IMR-90 (cell line): ENCODE data around the gene CD19. TPM values are rescaled to one million over a fixed set of nuclear protein-coding genes. Genes with fewer than 3 reads are reported as not detected.
"Not testable (repeated sequence)": the region's sequence is repeated elsewhere in the genome, so short reads cannot be mapped to it uniquely, and the experiment has no call there.

Source experiments
- ATAC-seq: fragments of 200-7000 bp; cut with Tn5 transposase; 2 replicates; pipeline ENCODE4 v1.9.1; 2020; ENCODE audit warnings: low read depth, mild to moderate bottlenecking, moderate library complexity
- BruUV-seq: library from RNA; stranded (reverse); fragments of 400-500 nt; replicated peaks from 2 replicates; lab custom pipeline; 2021; lab: Mats Ljungman, UMichigan
- CTCF ChIA-PET: fragments of 300-600 bp; formaldehyde crosslinking; extraction: SDS; loops from one replicate; lab custom pipeline; 2021; ENCODE audit warnings: antibody characterized with exemption; lab: Yijun Ruan, JAX
- POLR2A ChIA-PET: fragments of 300-600 bp; sonication (Branson Sonifier 250); formaldehyde crosslinking; loops from one replicate; lab custom pipeline; 2022; ENCODE audit warnings: antibody characterized with exemption; ENCODE audit not compliant: unreplicated experiment; lab: Charles Lee
- DNase-seq: peaks from one replicate; pipeline ENCODE4 v3.0.0; 2013
- H2AFZ ChIP-seq: replicated peaks from 2 replicates; pipeline ENCODE3; 2013; ENCODE audit warnings: low read length, mild to moderate bottlenecking; ENCODE audit not compliant: poor library complexity
- H2AK5ac ChIP-seq: 2 replicates; pipeline ENCODE4 v1.6.1; 2013; ENCODE audit warnings: low read depth, low read length, inconsistent platforms
- H2AK9ac ChIP-seq: replicated peaks from 2 replicates; pipeline ENCODE3; 2013; ENCODE audit warnings: mild to moderate bottlenecking, low read depth, low read length, moderate library complexity; ENCODE audit not compliant: poor library complexity
- H2BK120ac ChIP-seq: 2 replicates; pipeline ENCODE4 v1.6.1; 2013; ENCODE audit warnings: low read depth, low read length, inconsistent platforms
- H2BK15ac ChIP-seq: 3 replicates; pipeline ENCODE4 v1.6.1; 2013; ENCODE audit warnings: low read depth, low read length, inconsistent platforms
- H2BK20ac ChIP-seq: 2 replicates; pipeline ENCODE4 v1.6.1; 2013; ENCODE audit warnings: low read depth, mild to moderate bottlenecking, inconsistent platforms, low read length, moderate library complexity
- H2BK5ac ChIP-seq: 2 replicates; pipeline ENCODE4 v1.6.1; 2013; ENCODE audit warnings: mild to moderate bottlenecking, low read depth, low read length, inconsistent platforms; ENCODE audit not compliant: poor library complexity, severe bottlenecking
- H3K14ac ChIP-seq: replicated peaks from 2 replicates; pipeline ENCODE4 v1.6.1; 2013; ENCODE audit warnings: low read depth, low read length, inconsistent platforms
- H3K18ac ChIP-seq: 2 replicates; pipeline ENCODE4 v1.6.1; 2013; ENCODE audit warnings: low read depth, low read length, control low read depth
- H3K23ac ChIP-seq: 2 replicates; pipeline ENCODE4 v1.6.1; 2013; ENCODE audit warnings: low read depth, low read length, inconsistent platforms
- H3K27ac ChIP-seq: 2 replicates; pipeline ENCODE4 v1.5.1; 2013; ENCODE audit warnings: mild to moderate bottlenecking, control low read depth, low read length; ENCODE audit not compliant: insufficient read depth
- H3K27me3 ChIP-seq: 2 replicates; pipeline ENCODE4 v1.6.1; 2013; ENCODE audit warnings: low read length; ENCODE audit not compliant: control insufficient read depth, insufficient read depth
- H3K36me3 ChIP-seq: 2 replicates; pipeline ENCODE4 v1.6.1; 2013; ENCODE audit warnings: low read length, mixed read lengths; ENCODE audit not compliant: control insufficient read depth, insufficient read depth
- H3K4ac ChIP-seq: 2 replicates; pipeline ENCODE4 v1.6.1; 2013; ENCODE audit warnings: low read depth, low read length, inconsistent platforms
- H3K4me1 ChIP-seq: 2 replicates; pipeline ENCODE4 v1.6.1; 2013; ENCODE audit warnings: low read length, mixed read lengths; ENCODE audit not compliant: control insufficient read depth, insufficient read depth
- H3K4me2 ChIP-seq: 2 replicates; pipeline ENCODE4 v1.6.1; 2013; ENCODE audit warnings: low read depth, mild to moderate bottlenecking, control low read depth, low read length, moderate library complexity
- H3K4me3 ChIP-seq: 2 replicates; pipeline ENCODE4 v1.5.1; 2013; ENCODE audit warnings: low read depth, mild to moderate bottlenecking, control low read depth, low read length, moderate library complexity; ENCODE audit not compliant: insufficient read depth
- H3K56ac ChIP-seq: 2 replicates; pipeline ENCODE4 v1.6.1; 2013; ENCODE audit warnings: low read length, inconsistent platforms; ENCODE audit not compliant: insufficient read depth; ENCODE audit errors: extremely low read depth
- H3K79me1 ChIP-seq, 2 experiments: 2 replicates each; pipeline ENCODE4 v1.6.1; 2013; ENCODE audit warnings: low read length in 2 of 2, inconsistent platforms in 1 of 2, low read depth in 1 of 2
- H3K9ac ChIP-seq: 2 replicates; pipeline ENCODE4 v1.6.1; 2013; ENCODE audit warnings: low read depth, low read length, control low read depth
- H3K9me1 ChIP-seq: 2 replicates; pipeline ENCODE4 v1.6.1; 2013; ENCODE audit warnings: low read length, inconsistent platforms; ENCODE audit not compliant: insufficient read depth
- H3K9me3 ChIP-seq: 2 replicates; pipeline ENCODE4 v1.6.1; 2013; ENCODE audit warnings: low read length; ENCODE audit not compliant: control insufficient read depth, insufficient read depth
- H4K20me1 ChIP-seq: 2 replicates; pipeline ENCODE4 v1.6.1; 2013; ENCODE audit warnings: low read length, inconsistent platforms; ENCODE audit not compliant: insufficient read depth
- H4K5ac ChIP-seq: 2 replicates; pipeline ENCODE4 v1.6.1; 2013; ENCODE audit warnings: mild to moderate bottlenecking, low read depth, low read length, control low read depth
- H4K8ac ChIP-seq, 2 experiments: 2 replicates each; pipeline ENCODE4 v1.6.1; 2013; ENCODE audit warnings: low read depth in 2 of 2, low read length in 2 of 2, control low read depth in 1 of 2, inconsistent platforms in 1 of 2
- H4K91ac ChIP-seq: 2 replicates; pipeline ENCODE4 v1.6.1; 2013; ENCODE audit warnings: low read depth, low read length, inconsistent platforms; ENCODE audit not compliant: insufficient read depth
- WGBS, 2 experiments: methylation state at CpG; one replicate each; pipeline versions ENCODE4 v1.1.5 to v1.1.7; 2013; ENCODE audit warnings: missing lambda C conversion rate in 2 of 2; ENCODE audit not compliant: insufficient read length in 1 of 2; ENCODE audit errors: extremely low coverage in 2 of 2; 5-methylcytosine and 5-hydroxymethylcytosine counted together
- dilution Hi-C: fragments of 300-500 bp; cut with HindIII; formaldehyde crosslinking; loops from one replicate; pipeline ENCODE4 v1.14.3; 2018; ENCODE audit warnings: low sequenced_read_pairs; ENCODE audit not compliant: unreplicated experiment
- in situ Hi-C: fragments of 300-500 bp; cut with MboI; formaldehyde crosslinking; loops from 3 replicates; pipeline ENCODE4 v1.14.3; 2019; ENCODE audit warnings: low sequenced_read_pairs, inconsistent platforms, mixed read lengths
- intact Hi-C: fragments of 100-400 bp; cut with micrococcal nuclease; formaldehyde crosslinking; loops from 2 replicates; pipeline ENCODE4 v1.10.0; 2022
- polyA plus RNA-seq, 3 experiments: library from polyadenylated mRNA; depleted of rRNA; stranded (reverse); fragments of >200 nt; gene quantifications; 2 replicates each; pipeline ENCODE4 v1.2.3, GENCODE V29; 2012; ENCODE audit warnings: low replicate concordance in 1 of 3
- total RNA-seq: library from RNA; depleted of rRNA; stranded (reverse); fragments of >200 nt; gene quantifications from 2 replicates; pipeline ENCODE4 v1.2.3, GENCODE V29; 2012

Gene CD19
- total and polyA plus RNA-seq, 2 of the 4 experiments (the other 2 are of a cell fraction): not detected

- H4K8ac ChIP-seq, DNase-seq, H2BK20ac ChIP-seq, H3K4me1 ChIP-seq, H3K9ac ChIP-seq, H2BK5ac ChIP-seq, dilution Hi-C loops, H3K79me1 ChIP-seq, H3K27me3 ChIP-seq, intact Hi-C loops, H2BK15ac ChIP-seq, H2AK5ac ChIP-seq, H4K20me1 ChIP-seq, H3K56ac ChIP-seq, H3K27ac ChIP-seq, CTCF ChIA-PET, H3K4me3 ChIP-seq, H2AFZ ChIP-seq, ATAC-seq, H3K14ac ChIP-seq, H4K91ac ChIP-seq, H2BK120ac ChIP-seq, H3K36me3 ChIP-seq, BruUV-seq, H3K4me2 ChIP-seq, H3K18ac ChIP-seq, H3K9me3 ChIP-seq, H4K5ac ChIP-seq, H3K4ac ChIP-seq, H3K23ac ChIP-seq, H2AK9ac ChIP-seq, H3K9me1 ChIP-seq: not testable (repeated sequence)
- 94% methylated on average over 3 of the region's 7 CpGs; no CpG with 5 or more reads in 1 of the 2 experiments for WGBS, 2 experiments
- POLR2A ChIA-PET: interaction anchor here (1.1 kb wide), 1 partner anchor 15 kb away, joined by 4 read pairs; the partner anchor contains the start of gene RABEP2
- in situ Hi-C loops: loop anchor here (5.0 kb wide), 1 partner anchor 118 kb away; the partner anchor contains the start of gene ATXN2L
These were observed 8.1 kb downstream of the CD19 start for GRCh38 chr16:28939825-28940224.
